ENCODE data around the gene MAPK6.

Gene MAPK6

GRCh38 chr15:52100807-52101442 lies 81.9 kb downstream of the MAPK6 start:
- H3K27ac ChIP-seq (ENCODE audit: low read depth, low read length, poor library complexity, severe bottlenecking), result no peak overlapping the region
- H3K79me2 ChIP-seq (ENCODE audit: insufficient read depth, low read length), result no peaks in the 10 kb centered on the region
- H3K9ac ChIP-seq (ENCODE audit: low read length), result no peak overlapping the region
- H3F3A ChIP-seq (ENCODE audit: insufficient read depth, low read length), result no peaks in the 10 kb centered on the region
- no peaks in the 10 kb centered on the region for H3K36me3 ChIP-seq (ENCODE audit: insufficient read depth, low read length)
- H3K4me2 ChIP-seq (ENCODE audit: low read length), result no peak overlapping the region
- H3K9me2 ChIP-seq (ENCODE audit: low read depth, low read length), result no peaks in the 10 kb centered on the region
- H3K9me3 ChIP-seq (ENCODE audit: low read length), result no peaks in the 10 kb centered on the region
- H3K27me3 ChIP-seq (ENCODE audit: insufficient read depth, low read length), result no peaks in the 10 kb centered on the region
- peaks cover 5% of the 10 kb centered on the region for H3K4me1 ChIP-seq (ENCODE audit: insufficient read depth, low read length, severe bottlenecking)
- no peaks in the 10 kb centered on the region for H4K20me1 ChIP-seq (ENCODE audit: insufficient read depth, low read length)
- H2AFZ ChIP-seq (ENCODE audit: low read length), result no peak overlapping the region
- H3K4me3 ChIP-seq (ENCODE audit: low read depth, low read length, poor library complexity, severe bottlenecking), result no peak overlapping the region
- TF ChIP-seq CTCF (IDR thresholded peaks at IDR 0.05; ENCODE audit: low read length), result no peak
- no peak for TF ChIP-seq EZH2 (IDR thresholded peaks at IDR 0.05; ENCODE audit: borderline replicate concordance, low read length)

GRCh38 chr15:52101542-52102323 lies 82.7 kb downstream of the MAPK6 start:
- Histone ChIP-seq H3K4me3 (ENCODE audit: low read depth, low read length, poor library complexity, severe bottlenecking) (no peak overlapping the region), H3K9ac (ENCODE audit: low read length) (no peak overlapping the region), H3K79me2 (ENCODE audit: insufficient read depth, low read length) (no peaks in the 10 kb centered on the region), H3K27ac (ENCODE audit: low read depth, low read length, poor library complexity, severe bottlenecking) (no peak overlapping the region), H3K4me2 (ENCODE audit: low read length) (no peak overlapping the region), H3K4me1 (ENCODE audit: insufficient read depth, low read length, severe bottlenecking) (peaks cover 5% of the 10 kb centered on the region), H3K9me2 (ENCODE audit: low read depth, low read length) (no peaks in the 10 kb centered on the region), H4K20me1 (ENCODE audit: insufficient read depth, low read length) (no peaks in the 10 kb centered on the region), H3K36me3 (ENCODE audit: insufficient read depth, low read length) (no peaks in the 10 kb centered on the region), H3K27me3 (ENCODE audit: insufficient read depth, low read length) (no peaks in the 10 kb centered on the region), H2AFZ (ENCODE audit: low read length) (no peak overlapping the region), H3F3A (ENCODE audit: insufficient read depth, low read length) (no peaks in the 10 kb centered on the region), H3K9me3 (ENCODE audit: low read length) (no peaks in the 10 kb centered on the region)
- TF ChIP-seq EZH2 (IDR thresholded peaks at IDR 0.05; ENCODE audit: borderline replicate concordance, low read length), result no peak
- TF ChIP-seq CTCF (IDR thresholded peaks at IDR 0.05; ENCODE audit: low read length), result no peak

- no peak for TF ChIP-seq CTCF (IDR thresholded peaks at IDR 0.05; ENCODE audit: low read length)
- no peak for TF ChIP-seq EZH2 (IDR thresholded peaks at IDR 0.05; ENCODE audit: borderline replicate concordance, low read length)
- Histone ChIP-seq H2AFZ (ENCODE audit: low read length) (no peak overlapping the region), H3K27ac (ENCODE audit: low read depth, low read length, poor library complexity, severe bottlenecking) (no peak overlapping the region), H3K79me2 (ENCODE audit: insufficient read depth, low read length) (no peaks in the 10 kb centered on the region), H3K36me3 (ENCODE audit: insufficient read depth, low read length) (no peaks in the 10 kb centered on the region), H3K4me2 (ENCODE audit: low read length) (no peak overlapping the region), H3K9me3 (ENCODE audit: low read length) (no peaks in the 10 kb centered on the region), H3K9ac (ENCODE audit: low read length) (no peak overlapping the region), H3K9me2 (ENCODE audit: low read depth, low read length) (no peaks in the 10 kb centered on the region), H3K4me1 (ENCODE audit: insufficient read depth, low read length, severe bottlenecking) (peaks cover 5% of the 10 kb centered on the region), H3K27me3 (ENCODE audit: insufficient read depth, low read length) (no peaks in the 10 kb centered on the region), H4K20me1 (ENCODE audit: insufficient read depth, low read length) (no peaks in the 10 kb centered on the region), H3F3A (ENCODE audit: insufficient read depth, low read length) (no peaks in the 10 kb centered on the region), H3K4me3 (ENCODE audit: low read depth, low read length, poor library complexity, severe bottlenecking) (no peak overlapping the region)
Observed at GRCh38 chr15:52102463-52102862, 83.4 kb downstream of the MAPK6 start.
